Amniotic stem cell (primary cell): Measurements from ENCODE around the gene PNPT1.
"Not testable (repeated sequence)": the region's sequence is repeated elsewhere in the genome, so short reads cannot be mapped to it uniquely, and the experiment has no call there.

Experiments used
- DNase-seq: peaks from one replicate; lab custom pipeline; 2025; lab: John Stamatoyannopoulos, UW

PNPT1 gene

DNA sequence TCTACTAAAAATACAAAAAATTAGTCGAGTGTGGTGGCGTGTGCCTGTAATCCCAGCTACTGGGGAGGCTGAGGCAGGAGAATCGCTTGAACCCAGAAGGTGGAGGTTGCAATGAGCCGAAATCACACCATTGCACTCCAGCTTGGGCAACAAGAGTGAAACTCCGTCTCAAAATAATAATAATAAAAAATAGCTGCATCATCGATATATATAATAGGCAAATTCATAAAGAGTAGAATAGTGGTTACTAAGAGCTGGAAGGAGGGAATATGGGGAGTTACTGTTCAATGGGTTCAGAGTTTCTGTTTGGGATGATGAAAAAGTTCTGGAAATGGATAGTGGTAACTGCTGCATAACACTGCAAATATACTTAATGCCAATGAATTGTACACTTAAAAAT, 96.8 kb downstream of the PNPT1 start:
- DNase-seq: not testable (repeated sequence)

DNA sequence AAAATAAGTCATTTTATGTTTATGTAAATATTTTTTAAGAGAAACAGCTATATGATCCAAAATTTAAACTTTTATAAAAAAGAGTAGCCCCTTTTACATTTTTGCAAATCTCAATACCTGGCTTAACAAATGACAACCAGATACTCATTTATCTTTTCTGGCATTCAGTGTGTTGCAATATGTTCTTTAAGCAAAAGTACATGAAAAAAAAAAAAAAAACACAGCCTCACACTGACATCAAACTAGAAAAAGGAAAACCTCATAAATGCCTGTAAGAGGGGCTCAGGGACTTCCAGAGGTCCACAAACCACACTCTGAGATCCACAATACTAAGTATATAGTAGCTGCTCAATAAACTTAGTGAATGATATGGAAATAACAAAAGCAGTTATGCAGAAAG, 98.1 kb downstream of the PNPT1 start:
- no peak for DNase-seq

DNA sequence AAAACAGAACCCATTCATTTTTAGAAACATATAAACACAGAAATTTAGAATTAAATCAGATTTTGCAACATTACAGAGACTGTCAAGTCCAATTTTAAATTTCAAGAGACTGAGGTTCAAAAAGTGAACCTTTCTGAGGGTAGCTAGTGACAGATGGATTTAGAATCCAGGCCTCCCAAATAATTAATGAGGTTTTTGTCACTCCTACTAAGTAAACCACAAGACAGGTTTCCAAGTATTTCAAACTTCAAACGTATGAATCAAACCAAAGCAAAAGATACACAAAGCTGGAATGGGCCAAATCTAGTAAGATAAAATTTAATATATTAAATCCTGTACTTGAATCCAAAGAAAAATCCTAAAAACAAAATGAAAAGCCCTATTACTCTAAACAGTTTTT, 101.5 kb downstream of the PNPT1 start:
- no peak for DNase-seq

GRCh38 chr2:55590810-55591440, 102.7 kb downstream of the PNPT1 start:
- DNase-seq: peak; percentile 3

GRCh38 chr2:55585451-55586080, 108.1 kb downstream of the PNPT1 start:
- peak; percentile 42 for DNase-seq
